IPS-NIHi11 (cell line): ENCODE results near the gene PLEKHA4.

Experiments used
- DNase-seq: peaks from one replicate; pipeline ENCODE4 v3.0.0; 2012; ENCODE audit warnings: mixed read lengths, low spot score

The PLEKHA4 gene

DNA sequence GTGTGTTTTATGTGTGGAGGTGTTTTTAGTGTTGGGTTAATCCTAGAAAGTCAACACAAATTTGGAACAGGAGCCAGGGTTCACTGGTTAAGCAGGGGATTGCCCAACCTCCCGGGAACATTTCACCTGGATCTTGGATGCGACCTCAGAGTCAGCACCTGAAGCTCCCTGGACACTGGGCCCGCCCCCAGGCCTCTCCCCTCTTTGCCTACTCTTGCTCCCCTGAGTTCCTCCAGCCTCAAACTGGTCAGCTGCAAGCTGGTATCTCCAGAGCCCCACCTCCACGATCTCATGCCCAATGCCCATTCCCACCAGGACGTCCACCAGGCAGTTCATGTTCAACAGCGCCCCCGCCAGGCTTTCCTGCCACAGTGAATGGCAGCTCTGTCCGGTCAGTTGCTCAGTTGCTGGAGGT, 41.8 kb downstream of the PLEKHA4 start:
- no peak for DNase-seq

- DNase-seq: no peak
Observed at GRCh38 chr19:48822514-48822913, 45.9 kb downstream of the PLEKHA4 start.

DNA sequence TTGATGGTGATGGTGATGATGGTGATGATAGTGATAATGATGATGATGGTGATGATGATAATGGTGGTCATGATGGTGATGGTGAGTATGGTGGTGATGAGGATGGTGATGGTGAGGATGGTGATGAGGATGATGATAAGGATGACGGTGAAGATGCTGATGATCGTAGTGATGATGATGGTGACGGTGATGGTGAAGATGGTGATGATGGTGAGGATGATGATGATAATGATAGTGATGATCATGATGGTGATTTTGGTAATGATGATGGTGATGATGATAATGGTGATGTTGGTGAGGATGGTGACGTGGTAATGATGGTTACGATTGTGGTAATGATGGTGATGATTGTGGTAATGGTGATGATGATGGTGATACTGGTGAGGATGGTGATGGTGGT, 46.8 kb downstream of the PLEKHA4 start:
- no peak for DNase-seq

DNA sequence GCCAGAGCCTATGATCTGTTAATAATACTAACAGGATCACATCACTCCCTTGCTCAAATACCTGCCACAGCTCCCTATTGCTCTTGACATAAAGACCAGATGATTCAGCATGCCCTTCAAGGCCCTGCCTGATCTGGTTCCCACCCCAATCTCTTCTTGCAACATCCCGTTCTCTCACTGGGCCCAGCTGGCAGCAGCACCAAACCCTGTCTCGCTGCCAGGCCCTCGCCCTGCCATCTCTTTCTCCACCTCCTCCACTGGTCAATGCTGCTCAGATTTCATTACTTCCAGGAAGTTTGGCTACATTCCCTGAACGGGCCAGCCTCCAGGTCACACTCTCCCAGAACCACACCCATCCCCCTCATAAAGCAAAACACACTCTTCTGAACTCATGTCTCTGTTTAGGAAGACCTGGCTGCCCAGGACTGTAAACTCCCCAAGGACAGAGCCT, 49.0 kb downstream of the PLEKHA4 start:
- DNase-seq: peak; percentile 31

DNA sequence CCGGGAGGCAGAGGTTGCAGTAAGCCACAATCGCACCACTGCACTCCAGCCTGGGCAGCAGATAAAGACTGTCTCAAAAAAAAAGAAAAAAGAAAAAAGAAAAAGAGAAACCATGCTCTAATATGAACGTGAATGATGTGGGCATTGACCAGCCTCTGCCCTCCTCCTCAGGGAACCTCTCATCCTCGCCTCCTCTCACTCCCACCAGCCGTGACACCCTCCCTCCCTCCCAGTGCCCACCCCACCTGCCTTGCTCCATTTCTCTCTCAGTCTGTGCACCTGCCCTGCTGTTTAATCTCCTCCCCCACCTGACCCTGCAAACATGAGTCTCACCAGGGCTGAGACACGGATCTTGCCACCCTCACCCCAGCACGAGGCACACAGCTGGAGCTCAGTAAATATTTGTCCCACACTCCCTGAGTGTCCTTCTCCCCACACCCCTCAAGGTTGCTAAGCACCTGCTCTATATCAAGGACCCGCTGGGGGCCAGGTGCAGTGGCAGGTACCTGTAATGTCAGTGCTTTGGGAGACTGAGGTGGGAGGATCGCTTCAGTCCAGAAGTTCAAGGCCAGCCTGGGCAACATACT, 50.1 kb downstream of the PLEKHA4 start:
- no peak for DNase-seq

- DNase-seq: no peak
Observed at GRCh38 chr19:48817585-48818124, 50.8 kb downstream of the PLEKHA4 start.

DNA sequence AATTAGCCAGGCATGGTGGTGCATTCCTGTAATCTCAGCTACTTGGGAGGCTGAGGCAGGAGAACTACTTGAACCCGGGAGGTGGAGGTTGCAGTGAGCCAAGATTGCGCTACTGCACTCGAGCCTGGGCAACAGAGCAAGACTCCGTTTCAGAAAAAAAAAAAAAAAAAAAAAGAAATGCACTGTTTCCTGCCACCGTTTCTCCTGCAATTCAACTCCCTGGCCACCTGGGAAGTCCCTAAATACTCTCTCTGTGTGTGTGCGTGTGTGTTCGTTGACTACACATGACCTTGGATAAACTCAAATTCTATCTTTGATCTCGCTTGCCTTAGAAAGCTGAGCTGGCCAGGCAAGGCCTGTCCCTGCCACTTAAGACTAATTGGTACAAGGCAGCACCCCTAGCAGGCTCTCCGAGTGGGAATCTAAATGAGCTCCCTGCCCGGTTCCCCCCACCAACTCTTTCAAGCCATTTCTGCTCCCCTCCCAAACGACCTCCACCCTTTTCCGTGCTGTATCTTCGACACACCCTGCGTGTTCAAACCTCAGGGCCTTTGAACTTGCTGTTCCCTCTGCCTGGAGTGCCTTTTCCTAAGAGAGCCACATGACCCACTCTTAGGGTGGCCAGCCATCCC, 52.4 kb downstream of the PLEKHA4 start:
- DNase-seq: no peak

- no peak for DNase-seq
Observed at GRCh38 chr19:48814895-48815294, 53.5 kb downstream of the PLEKHA4 start.

- peak; percentile 65 for DNase-seq
Observed at GRCh38 chr19:48813123-48813913, 55.1 kb downstream of the PLEKHA4 start.

DNA sequence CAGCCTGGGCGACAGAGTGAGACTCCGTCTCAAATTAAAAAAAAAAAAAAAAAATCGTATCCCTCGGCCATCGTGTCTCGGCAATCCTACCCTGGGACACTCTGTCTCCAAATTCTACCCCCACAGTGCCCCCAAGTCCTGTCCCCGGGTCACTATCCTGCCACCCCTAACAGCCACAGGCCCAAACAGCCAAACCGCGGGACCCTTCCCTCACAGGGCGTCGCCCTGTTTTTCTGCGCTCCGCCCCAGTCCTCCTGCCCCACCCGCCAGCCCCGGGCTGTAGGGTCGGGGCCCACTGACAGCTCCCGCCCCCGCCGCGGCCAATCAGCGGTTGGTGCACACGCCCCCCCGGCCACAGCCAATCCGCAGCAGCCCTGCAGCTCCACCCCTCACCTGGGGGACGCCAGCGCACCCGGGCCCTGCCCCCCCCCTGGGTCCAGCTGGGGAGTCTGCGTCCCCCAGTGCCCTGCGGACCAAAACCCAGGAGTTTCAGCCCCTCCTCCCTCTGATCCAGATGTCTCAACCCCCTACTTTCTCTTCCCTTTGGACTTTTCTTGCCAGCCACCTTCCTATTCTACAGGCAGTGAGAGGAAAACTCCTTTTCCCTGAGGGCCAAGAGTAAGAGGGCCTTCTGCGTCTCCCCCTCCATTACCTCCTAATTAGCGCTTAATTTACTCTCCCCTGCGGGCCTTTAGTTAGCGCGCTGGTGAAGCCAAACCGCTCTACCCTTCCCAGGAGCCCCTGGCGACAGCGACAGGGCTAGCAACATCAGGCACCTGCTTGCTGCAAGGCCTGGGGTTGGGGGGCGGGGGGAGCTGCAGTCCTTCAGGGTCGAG, 56.1 kb downstream of the PLEKHA4 start:
- DNase-seq: peak; percentile 96

GRCh38 chr19:48810151-48810550, 58.3 kb downstream of the PLEKHA4 start:
- DNase-seq: no peak

GRCh38 chr19:48807590-48808308, 60.7 kb downstream of the PLEKHA4 start:
- peak; percentile 19 for DNase-seq

GRCh38 chr19:48806818-48807589, 61.4 kb downstream of the PLEKHA4 start:
- DNase-seq: peak; percentile 38

GRCh38 chr19:48806518-48806817, 61.9 kb downstream of the PLEKHA4 start:
- DNase-seq: peak; percentile 82

- no peak for DNase-seq
Observed at GRCh38 chr19:48805452-48805851, 63.0 kb downstream of the PLEKHA4 start.

- no peak for DNase-seq
Observed at GRCh38 chr19:48804496-48804895, 63.9 kb downstream of the PLEKHA4 start.

DNA sequence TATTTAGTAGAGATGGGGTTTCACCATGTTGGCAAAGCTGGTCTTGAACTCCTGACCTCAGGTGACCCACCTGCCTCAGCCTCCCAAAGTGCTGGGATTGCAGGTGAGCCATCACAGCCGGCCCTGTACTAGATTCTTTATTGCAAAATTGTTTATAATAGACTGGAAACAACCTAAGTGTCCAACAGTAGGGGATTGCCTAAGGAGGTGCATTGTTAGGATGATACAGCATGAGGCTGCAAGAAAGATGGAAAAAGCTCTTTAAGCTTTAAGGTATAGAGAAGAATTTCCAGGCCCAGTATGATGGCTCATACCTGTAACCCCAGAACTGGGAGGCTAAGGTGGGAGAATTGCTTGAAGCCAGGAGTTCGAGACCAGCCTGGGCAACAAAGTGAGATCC, 65.8 kb downstream of the PLEKHA4 start:
- no peak for DNase-seq

- peak; percentile 7 for DNase-seq
Observed at GRCh38 chr19:48799358-48800300, 68.8 kb downstream of the PLEKHA4 start.

- peak; percentile 49 for DNase-seq
Observed at GRCh38 chr19:48798937-48799336, 69.5 kb downstream of the PLEKHA4 start.

- DNase-seq: no peak
Observed at GRCh38 chr19:48797103-48797502, 71.3 kb downstream of the PLEKHA4 start.
